Measurements from ENCODE around the gene MPPE1.
"Not testable (repeated sequence)": the region's sequence is repeated elsewhere in the genome, so short reads cannot be mapped to it uniquely, and the experiment has no call there.

MPPE1 gene

GRCh38 chr18:11925800-11926481 is 17.8 kb upstream of the MPPE1 start:
- 88% methylated on average over 11 to 12 of the region's 12 CpGs for WGBS, 2 experiments
- no peak overlapping the region for H3K4me3 ChIP-seq (ENCODE audit: insufficient read depth, low read depth, low read length)
- H3K36me3 ChIP-seq (ENCODE audit: control insufficient read depth, insufficient read depth, low read length) = no peaks in the 10 kb centered on the region
- no peaks in the 10 kb centered on the region for H3K4me1 ChIP-seq (ENCODE audit: control insufficient read depth, insufficient read depth, low read length)
- no peaks in the 10 kb centered on the region for H3K27me3 ChIP-seq (ENCODE audit: control insufficient read depth, insufficient read depth, low read length, poor library complexity, severe bottlenecking)
- no peak overlapping the region for H3K27ac ChIP-seq (ENCODE audit: insufficient read depth, low read depth, low read length, poor library complexity, severe bottlenecking)
- no peaks in the 10 kb centered on the region for H3K9me3 ChIP-seq (ENCODE audit: control insufficient read depth, low read length)

DNA sequence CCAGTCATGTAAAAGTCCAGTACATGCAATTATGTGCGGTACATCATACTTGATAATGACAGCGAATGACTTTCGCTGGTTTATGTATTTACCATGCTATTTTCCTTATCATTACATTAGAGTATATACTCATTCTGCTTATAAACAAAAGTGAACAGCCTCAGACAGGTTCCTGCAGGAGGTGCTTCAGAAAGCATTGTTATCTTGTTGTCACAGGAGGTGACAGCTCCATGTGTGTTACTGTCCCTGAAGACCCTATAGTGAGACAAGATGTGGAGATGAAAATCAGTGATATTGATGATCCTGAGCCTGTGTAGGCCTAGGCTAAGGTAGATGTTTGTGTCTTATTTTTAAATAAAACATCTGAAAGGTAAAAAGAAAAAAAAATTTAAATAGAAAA is 15.3 kb upstream of the MPPE1 start:
- Histone ChIP-seq H3K27me3 (ENCODE audit: control insufficient read depth, insufficient read depth, low read length, poor library complexity, severe bottlenecking) (no peaks in the 10 kb centered on the region), H3K27ac (ENCODE audit: insufficient read depth, low read depth, low read length, poor library complexity, severe bottlenecking) (no peak overlapping the region), H3K4me1 (ENCODE audit: control insufficient read depth, insufficient read depth, low read length) (no peaks in the 10 kb centered on the region), H3K4me3 (ENCODE audit: insufficient read depth, low read depth, low read length) (no peak overlapping the region), H3K36me3 (ENCODE audit: control insufficient read depth, insufficient read depth, low read length) (no peaks in the 10 kb centered on the region), H3K9me3 (ENCODE audit: control insufficient read depth, low read length) (no peaks in the 10 kb centered on the region)
- WGBS, 2 experiments = 93 to 100% methylated on average over 1 to 3 of the region's 3 CpGs

DNA sequence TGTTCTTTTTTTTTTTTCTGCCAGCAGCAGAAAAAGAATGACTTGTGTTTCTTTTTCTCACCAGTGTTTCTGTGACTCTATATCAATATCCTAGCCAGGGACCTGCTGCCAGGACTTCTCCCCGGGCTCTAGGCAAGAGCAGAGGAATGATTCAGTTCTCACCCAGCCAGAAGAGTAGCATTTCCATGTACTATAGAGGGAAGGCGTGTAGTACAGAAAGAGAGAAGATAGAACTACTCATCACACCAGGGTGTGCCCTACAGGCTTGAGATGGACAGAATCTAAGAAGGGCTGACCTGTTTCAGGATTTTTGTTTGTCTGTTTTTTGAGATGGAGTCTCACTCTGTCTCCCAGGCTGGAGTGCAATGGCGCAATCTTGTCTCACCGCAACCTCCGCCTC is 11.4 kb upstream of the MPPE1 start:
- H3K9me3 ChIP-seq (ENCODE audit: control insufficient read depth, low read length); H3K27ac ChIP-seq (ENCODE audit: insufficient read depth, low read depth, low read length, poor library complexity, severe bottlenecking); H3K4me1 ChIP-seq (ENCODE audit: control insufficient read depth, insufficient read depth, low read length); H3K4me3 ChIP-seq (ENCODE audit: insufficient read depth, low read depth, low read length); H3K36me3 ChIP-seq (ENCODE audit: control insufficient read depth, insufficient read depth, low read length); H3K27me3 ChIP-seq (ENCODE audit: control insufficient read depth, insufficient read depth, low read length, poor library complexity, severe bottlenecking): not testable (repeated sequence)
- WGBS, 2 experiments = 95 to 97% methylated on average over 3 to 4 of the region's 5 CpGs

DNA sequence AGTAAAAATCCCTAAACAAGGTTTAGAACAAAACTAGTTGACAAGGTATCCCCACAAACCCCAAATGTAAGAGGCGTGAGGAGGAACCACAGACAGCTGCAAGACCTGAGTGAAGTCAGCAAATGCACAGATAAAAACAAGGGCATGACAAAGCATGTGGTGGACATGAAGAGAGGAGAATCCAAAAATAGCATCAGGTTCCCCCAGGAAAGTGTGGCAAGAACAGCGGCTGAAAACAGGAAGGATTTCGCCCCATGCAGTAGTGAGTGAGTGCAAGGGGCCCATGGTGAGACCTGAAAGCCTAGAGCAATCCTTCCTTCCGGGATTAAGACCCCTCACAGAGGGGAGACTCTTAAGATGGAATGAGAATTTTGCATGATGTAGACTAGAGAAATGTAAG is 8.8 kb upstream of the MPPE1 start:
- WGBS, 2 experiments = 39 to 51% methylated on average over 3 of the region's 4 CpGs
- H3K36me3 ChIP-seq (ENCODE audit: control insufficient read depth, insufficient read depth, low read length); H3K27ac ChIP-seq (ENCODE audit: insufficient read depth, low read depth, low read length, poor library complexity, severe bottlenecking); H3K4me3 ChIP-seq (ENCODE audit: insufficient read depth, low read depth, low read length); H3K27me3 ChIP-seq (ENCODE audit: control insufficient read depth, insufficient read depth, low read length, poor library complexity, severe bottlenecking); H3K4me1 ChIP-seq (ENCODE audit: control insufficient read depth, insufficient read depth, low read length); H3K9me3 ChIP-seq (ENCODE audit: control insufficient read depth, low read length): not testable (repeated sequence)

DNA sequence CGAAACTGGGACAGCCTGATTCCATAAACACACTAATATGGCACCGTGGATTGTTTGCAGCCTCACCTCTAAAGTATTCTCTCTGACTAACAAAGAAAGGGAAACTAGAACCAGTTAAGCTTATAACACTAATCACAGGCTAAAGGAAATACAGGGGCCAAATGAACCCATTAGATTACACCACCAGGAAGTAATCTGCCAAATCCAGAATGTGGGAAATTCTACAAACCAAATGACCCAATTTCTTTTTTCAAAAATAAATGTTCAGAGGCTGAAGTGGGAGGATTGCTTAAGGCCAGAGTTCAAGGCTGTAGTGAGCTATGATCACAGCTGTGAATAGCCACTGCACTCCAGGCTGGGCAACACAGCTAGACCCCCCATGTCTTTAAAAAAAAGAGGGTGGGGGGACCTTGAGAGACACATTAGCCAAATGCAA is 1.5 kb upstream of the MPPE1 start:
- Histone ChIP-seq H3K4me3 (ENCODE audit: insufficient read depth, low read depth, low read length) (no peak overlapping the region), H3K27me3 (ENCODE audit: control insufficient read depth, insufficient read depth, low read length, poor library complexity, severe bottlenecking) (peaks cover 10% of the 10 kb centered on the region), H3K36me3 (ENCODE audit: control insufficient read depth, insufficient read depth, low read length) (no peaks in the 10 kb centered on the region), H3K4me1 (ENCODE audit: control insufficient read depth, insufficient read depth, low read length) (no peaks in the 10 kb centered on the region), H3K9me3 (ENCODE audit: control insufficient read depth, low read length) (no peaks in the 10 kb centered on the region), H3K27ac (ENCODE audit: insufficient read depth, low read depth, low read length, poor library complexity, severe bottlenecking) (no peak overlapping the region)
- 89 to 98% methylated on average over 2 of the region's 2 CpGs for WGBS, 2 experiments

- Histone ChIP-seq H3K9me3 (ENCODE audit: control insufficient read depth, low read length) (no peaks in the 10 kb centered on the region), H3K36me3 (ENCODE audit: control insufficient read depth, insufficient read depth, low read length) (no peaks in the 10 kb centered on the region), H3K4me3 (ENCODE audit: insufficient read depth, low read depth, low read length) (peak overlapping the region; percentile 78), H3K27me3 (ENCODE audit: control insufficient read depth, insufficient read depth, low read length, poor library complexity, severe bottlenecking) (peaks cover 10% of the 10 kb centered on the region), H3K4me1 (ENCODE audit: control insufficient read depth, insufficient read depth, low read length) (no peaks in the 10 kb centered on the region), H3K27ac (ENCODE audit: insufficient read depth, low read depth, low read length, poor library complexity, severe bottlenecking) (peak overlapping the region; percentile 77)
- WGBS, 2 experiments = 29 to 32% methylated on average over 8 to 13 of the region's 13 CpGs
Measured at GRCh38 chr18:11909061-11909455, 941 bp upstream of the MPPE1 start.

DNA sequence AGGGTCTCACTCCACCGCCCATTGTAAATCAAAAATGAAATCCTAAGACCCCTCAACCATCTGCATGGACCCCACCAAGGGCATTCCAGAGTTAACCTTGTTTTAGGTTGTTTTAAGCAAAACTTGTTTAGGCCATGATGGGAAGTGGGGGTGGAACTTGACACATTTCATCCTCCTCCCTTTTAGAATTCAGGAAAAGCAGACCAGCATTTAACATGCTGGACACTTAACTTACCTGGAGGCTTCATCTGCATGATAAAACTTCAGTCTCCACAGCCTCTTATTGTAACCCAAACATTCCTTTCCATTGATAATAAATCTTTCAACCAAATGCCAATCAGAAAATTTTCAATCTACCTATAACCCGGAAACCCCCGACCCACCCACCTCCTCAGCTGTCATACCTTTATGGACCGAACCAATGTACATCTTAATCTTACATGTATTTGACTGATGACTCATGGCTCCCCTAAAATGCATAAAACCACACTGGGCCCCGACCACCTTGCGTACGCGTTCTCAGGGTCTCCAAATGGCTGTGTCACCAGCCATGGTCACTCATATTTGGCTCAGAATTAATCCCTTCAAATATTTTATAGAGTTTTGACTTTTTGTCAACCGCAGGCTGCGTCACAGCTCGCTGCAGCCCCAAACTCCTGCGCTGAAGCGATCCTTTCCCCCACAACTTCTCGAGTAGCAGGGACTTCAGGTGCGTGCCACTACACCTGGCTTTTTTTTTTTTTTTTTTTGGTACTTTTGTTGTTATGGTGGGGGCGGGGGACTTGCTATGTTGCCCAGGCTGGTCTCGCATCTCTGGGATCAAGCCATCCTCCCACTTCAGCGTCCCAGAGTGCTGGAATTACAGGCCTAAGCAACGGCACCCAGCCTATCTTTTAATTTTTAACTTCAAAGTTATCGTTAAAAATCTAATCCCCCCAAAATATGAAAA is 917 bp downstream of the MPPE1 start:
- Histone ChIP-seq H3K27me3 (ENCODE audit: control insufficient read depth, insufficient read depth, low read length, poor library complexity, severe bottlenecking) (peaks cover 10% of the 10 kb centered on the region), H3K27ac (ENCODE audit: insufficient read depth, low read depth, low read length, poor library complexity, severe bottlenecking) (no peak overlapping the region), H3K9me3 (ENCODE audit: control insufficient read depth, low read length) (no peaks in the 10 kb centered on the region), H3K4me3 (ENCODE audit: insufficient read depth, low read depth, low read length) (peak overlapping the region; percentile 78), H3K36me3 (ENCODE audit: control insufficient read depth, insufficient read depth, low read length) (no peaks in the 10 kb centered on the region), H3K4me1 (ENCODE audit: control insufficient read depth, insufficient read depth, low read length) (no peaks in the 10 kb centered on the region)
- 51 to 61% methylated on average over 18 to 20 of the region's 20 CpGs for WGBS, 2 experiments

GRCh38 chr18:11906176-11906575 is 1.9 kb downstream of the MPPE1 start:
- Histone ChIP-seq H3K27ac (ENCODE audit: insufficient read depth, low read depth, low read length, poor library complexity, severe bottlenecking) (no peak overlapping the region), H3K9me3 (ENCODE audit: control insufficient read depth, low read length) (no peaks in the 10 kb centered on the region), H3K36me3 (ENCODE audit: control insufficient read depth, insufficient read depth, low read length) (no peaks in the 10 kb centered on the region), H3K27me3 (ENCODE audit: control insufficient read depth, insufficient read depth, low read length, poor library complexity, severe bottlenecking) (peaks cover 10% of the 10 kb centered on the region), H3K4me3 (ENCODE audit: insufficient read depth, low read depth, low read length) (no peak overlapping the region), H3K4me1 (ENCODE audit: control insufficient read depth, insufficient read depth, low read length) (no peaks in the 10 kb centered on the region)
- 83 to 100% methylated on average over 1 of the region's 1 CpG for WGBS, 2 experiments

DNA sequence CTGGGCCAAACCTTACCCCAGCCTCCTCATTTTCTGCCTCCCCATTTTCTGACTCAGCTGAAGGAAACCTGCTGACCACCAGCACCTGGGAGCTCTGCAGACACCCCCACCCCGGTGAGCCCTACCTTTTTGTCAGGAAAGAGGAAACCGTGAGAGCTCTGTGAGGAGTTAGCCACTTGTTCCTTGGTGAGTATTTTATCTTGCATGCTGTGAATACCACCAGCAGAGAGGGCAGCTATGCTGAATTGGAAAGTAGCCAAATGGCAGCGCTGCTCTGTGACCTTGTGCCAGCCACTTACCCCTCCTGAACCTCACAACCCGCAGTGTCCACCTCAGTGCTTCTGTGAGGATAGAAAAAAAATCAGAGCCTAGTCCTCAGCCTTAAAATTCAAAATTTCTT is 2.5 kb downstream of the MPPE1 start:
- no peak overlapping the region for H3K4me3 ChIP-seq (ENCODE audit: insufficient read depth, low read depth, low read length)
- 72 to 75% methylated on average over 4 of the region's 4 CpGs for WGBS, 2 experiments

DNA sequence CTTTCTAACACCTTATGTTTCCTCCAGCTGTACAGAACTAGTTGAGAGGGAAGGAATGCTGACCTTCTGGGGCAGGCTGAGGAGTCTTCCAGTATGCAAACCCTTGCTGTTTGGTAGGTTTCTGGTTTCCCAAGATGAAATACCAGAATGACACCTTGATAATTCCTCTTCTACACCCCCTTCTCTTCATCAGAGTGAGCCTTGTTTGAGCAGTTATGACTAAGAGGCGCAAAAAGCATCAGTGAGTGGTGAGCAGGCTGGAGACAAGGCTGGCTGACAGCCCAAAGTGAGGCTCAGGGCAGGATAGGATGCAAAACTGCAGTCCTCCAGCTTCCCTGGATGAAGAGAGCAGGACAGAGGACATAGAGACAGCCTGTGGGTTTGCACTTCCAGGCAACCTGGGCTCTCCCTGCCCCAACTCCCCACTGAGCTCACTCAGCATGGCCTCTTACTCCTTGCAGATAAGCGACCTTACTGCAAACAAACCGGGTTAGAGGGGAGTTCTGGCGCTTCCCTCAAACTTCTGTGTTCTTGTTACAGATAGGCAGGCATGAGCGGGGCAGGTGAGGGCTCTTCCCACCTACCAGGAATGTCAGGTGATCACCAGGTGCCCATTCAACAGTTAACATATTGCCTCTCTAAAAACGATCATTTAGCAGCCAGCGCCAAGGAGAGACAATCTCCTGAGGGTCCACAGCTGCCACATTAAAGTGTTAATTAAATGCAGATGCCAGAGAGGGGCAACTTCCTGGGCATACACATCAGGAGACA is 5.4 kb downstream of the MPPE1 start:
- H3K27me3 ChIP-seq (ENCODE audit: control insufficient read depth, insufficient read depth, low read length, poor library complexity, severe bottlenecking) = no peaks in the 10 kb centered on the region
- H3K27ac ChIP-seq (ENCODE audit: insufficient read depth, low read depth, low read length, poor library complexity, severe bottlenecking) = no peak overlapping the region
- WGBS, 2 experiments = 65% methylated on average over 7 of the region's 7 CpGs

More for the DNA sequence above, 2.5 kb downstream of the MPPE1 start:
- Histone ChIP-seq H3K27ac (ENCODE audit: insufficient read depth, low read depth, low read length, poor library complexity, severe bottlenecking) (no peak overlapping the region), H3K36me3 (ENCODE audit: control insufficient read depth, insufficient read depth, low read length) (no peaks in the 10 kb centered on the region), H3K9me3 (ENCODE audit: control insufficient read depth, low read length) (no peaks in the 10 kb centered on the region), H3K4me1 (ENCODE audit: control insufficient read depth, insufficient read depth, low read length) (no peaks in the 10 kb centered on the region), H3K27me3 (ENCODE audit: control insufficient read depth, insufficient read depth, low read length, poor library complexity, severe bottlenecking) (peaks cover 10% of the 10 kb centered on the region)

More for the DNA sequence above, 5.4 kb downstream of the MPPE1 start:
- Histone ChIP-seq H3K4me1 (ENCODE audit: control insufficient read depth, insufficient read depth, low read length) (no peaks in the 10 kb centered on the region), H3K9me3 (ENCODE audit: control insufficient read depth, low read length) (no peaks in the 10 kb centered on the region), H3K36me3 (ENCODE audit: control insufficient read depth, insufficient read depth, low read length) (no peaks in the 10 kb centered on the region), H3K4me3 (ENCODE audit: insufficient read depth, low read depth, low read length) (no peak overlapping the region)

All from ectodermal cell (in vitro differentiated cells).